ENCODE data around the gene PHKB. TPM values are rescaled to one million over a fixed set of nuclear protein-coding genes. Genes with fewer than 3 reads are reported as not detected.
"Not testable (repeated sequence)": the region's sequence is repeated elsewhere in the genome, so short reads cannot be mapped to it uniquely, and the experiment has no call there.

PHKB gene
- total RNA-seq, 1 donor from 2014 or later: 44.5 TPM

DNA sequence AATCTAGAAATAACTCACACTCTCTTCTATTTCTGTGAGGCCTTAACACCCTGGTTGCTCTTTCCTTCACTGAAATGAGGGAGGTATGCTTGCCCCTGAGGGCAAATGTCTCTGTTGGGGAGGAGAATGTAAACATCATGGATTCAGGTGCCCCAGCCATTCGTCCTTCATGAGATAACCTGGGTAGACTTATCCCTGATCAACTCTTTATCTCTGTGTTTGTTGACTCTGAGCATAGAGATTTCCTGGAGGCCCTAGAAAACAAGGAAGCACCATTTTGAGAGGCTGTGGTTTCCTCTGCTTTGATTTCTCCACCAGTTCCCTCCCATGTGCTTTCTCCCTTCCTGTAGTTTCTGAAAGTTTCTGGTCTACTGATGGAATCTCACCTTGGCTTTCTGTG, 77.3 kb downstream of the PHKB start:
- no peak for DNase-seq (ENCODE audit: low read depth)
- no peak for FAIRE-seq
- Histone ChIP-seq H3K4me3 (ENCODE audit: low read depth, low read length) (no peak overlapping the region), H3K36me3 (ENCODE audit: control insufficient read depth, insufficient read depth, low read length) (no peaks in the 10 kb centered on the region), H3K27me3 (ENCODE audit: control insufficient read depth, insufficient read depth, low read length) (no peaks in the 10 kb centered on the region)
- no peak for TF ChIP-seq CTCF (IDR thresholded peaks at IDR 0.05; ENCODE audit: insufficient read depth, low read length, severe bottlenecking)

DNA sequence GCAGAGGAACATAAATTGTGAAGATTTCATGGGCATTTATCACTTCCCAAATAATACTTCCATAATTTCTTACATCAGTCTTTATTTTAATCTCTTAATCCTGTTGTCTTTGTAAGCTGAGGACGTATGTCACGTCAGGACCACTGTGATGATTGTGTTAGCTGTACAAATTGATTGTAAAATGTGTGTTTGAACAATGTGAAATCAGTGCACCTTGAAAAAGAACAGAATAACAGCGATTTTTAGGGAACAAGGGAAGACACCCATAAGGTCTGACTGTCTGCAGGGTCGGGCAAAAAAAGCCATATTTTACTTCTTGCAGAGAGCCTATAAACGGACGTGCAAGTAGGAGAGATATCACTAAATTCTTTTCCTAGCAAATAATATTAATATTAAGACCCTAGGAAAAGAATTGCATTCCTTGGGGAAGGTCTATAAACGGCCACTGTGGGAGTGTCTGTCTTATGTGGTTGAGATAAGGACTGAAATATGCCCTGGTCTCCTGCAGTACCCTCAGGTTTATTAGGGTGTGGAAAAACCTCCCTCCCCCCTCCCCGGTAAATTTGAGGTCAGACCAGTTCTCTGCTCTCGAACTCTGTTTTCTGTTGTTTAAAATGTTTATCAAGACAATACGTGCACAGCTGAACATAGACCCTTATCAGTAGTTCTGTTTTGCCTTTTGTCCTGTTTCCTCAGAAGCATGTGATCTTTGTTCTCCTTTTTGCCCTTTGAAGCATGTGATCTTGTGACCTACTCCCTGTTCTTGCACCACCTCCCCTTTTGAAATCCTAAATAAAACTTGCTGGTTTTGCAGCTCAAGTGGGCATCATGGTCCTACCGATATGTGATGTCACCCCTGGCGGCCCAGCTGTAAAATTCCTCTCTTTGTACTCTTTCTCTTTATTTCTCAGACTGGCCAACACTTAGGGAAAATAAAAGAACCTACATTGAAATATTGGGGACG, 78.9 kb downstream of the PHKB start:
- not testable (repeated sequence) for H3K27me3 ChIP-seq (ENCODE audit: control insufficient read depth, insufficient read depth, low read length); H3K36me3 ChIP-seq (ENCODE audit: control insufficient read depth, insufficient read depth, low read length); FAIRE-seq; DNase-seq (ENCODE audit: low read depth); H3K4me3 ChIP-seq (ENCODE audit: low read depth, low read length)

GRCh38 chr16:47541135-47541534, 80.0 kb downstream of the PHKB start:
- not testable (repeated sequence) for H3K36me3 ChIP-seq (ENCODE audit: control insufficient read depth, insufficient read depth, low read length); DNase-seq (ENCODE audit: low read depth); H3K4me3 ChIP-seq (ENCODE audit: low read depth, low read length); H3K27me3 ChIP-seq (ENCODE audit: control insufficient read depth, insufficient read depth, low read length); FAIRE-seq

DNA sequence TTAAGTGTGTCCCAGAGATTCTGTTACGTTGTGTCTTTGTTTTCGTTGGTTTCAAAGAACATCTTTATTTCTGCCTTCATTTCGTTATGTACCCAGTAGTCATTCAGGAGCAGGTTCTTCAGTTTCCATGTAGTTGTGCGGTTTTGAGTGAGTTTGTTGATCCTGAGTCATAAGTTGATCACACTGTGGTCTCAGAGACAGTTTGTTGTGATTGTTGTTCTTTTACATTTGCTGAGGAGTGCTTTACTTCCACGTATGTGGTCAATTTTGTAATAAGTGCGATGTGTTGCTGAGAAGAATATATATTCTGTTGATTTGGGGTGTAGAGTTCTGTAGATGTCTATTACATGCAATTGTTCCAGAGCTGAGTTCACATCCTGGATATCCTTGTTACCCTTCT, 83.1 kb downstream of the PHKB start:
- H3K36me3 ChIP-seq (ENCODE audit: control insufficient read depth, insufficient read depth, low read length); FAIRE-seq; H3K4me3 ChIP-seq (ENCODE audit: low read depth, low read length): not testable (repeated sequence)

GRCh38 chr16:47551185-47551584, 90.1 kb downstream of the PHKB start:
- not testable (repeated sequence) for FAIRE-seq; DNase-seq (ENCODE audit: low read depth); H3K27me3 ChIP-seq (ENCODE audit: control insufficient read depth, insufficient read depth, low read length); H3K4me3 ChIP-seq (ENCODE audit: low read depth, low read length); H3K36me3 ChIP-seq (ENCODE audit: control insufficient read depth, insufficient read depth, low read length)

More for the DNA sequence above, 83.1 kb downstream of the PHKB start:
- DNase-seq (ENCODE audit: low read depth); H3K27me3 ChIP-seq (ENCODE audit: control insufficient read depth, insufficient read depth, low read length): not testable (repeated sequence)

- not testable (repeated sequence) for H3K4me3 ChIP-seq (ENCODE audit: low read depth, low read length); H3K36me3 ChIP-seq (ENCODE audit: control insufficient read depth, insufficient read depth, low read length); FAIRE-seq; H3K27me3 ChIP-seq (ENCODE audit: control insufficient read depth, insufficient read depth, low read length); DNase-seq (ENCODE audit: low read depth)
Observed at GRCh38 chr16:47551767-47552166, 90.6 kb downstream of the PHKB start.

DNA sequence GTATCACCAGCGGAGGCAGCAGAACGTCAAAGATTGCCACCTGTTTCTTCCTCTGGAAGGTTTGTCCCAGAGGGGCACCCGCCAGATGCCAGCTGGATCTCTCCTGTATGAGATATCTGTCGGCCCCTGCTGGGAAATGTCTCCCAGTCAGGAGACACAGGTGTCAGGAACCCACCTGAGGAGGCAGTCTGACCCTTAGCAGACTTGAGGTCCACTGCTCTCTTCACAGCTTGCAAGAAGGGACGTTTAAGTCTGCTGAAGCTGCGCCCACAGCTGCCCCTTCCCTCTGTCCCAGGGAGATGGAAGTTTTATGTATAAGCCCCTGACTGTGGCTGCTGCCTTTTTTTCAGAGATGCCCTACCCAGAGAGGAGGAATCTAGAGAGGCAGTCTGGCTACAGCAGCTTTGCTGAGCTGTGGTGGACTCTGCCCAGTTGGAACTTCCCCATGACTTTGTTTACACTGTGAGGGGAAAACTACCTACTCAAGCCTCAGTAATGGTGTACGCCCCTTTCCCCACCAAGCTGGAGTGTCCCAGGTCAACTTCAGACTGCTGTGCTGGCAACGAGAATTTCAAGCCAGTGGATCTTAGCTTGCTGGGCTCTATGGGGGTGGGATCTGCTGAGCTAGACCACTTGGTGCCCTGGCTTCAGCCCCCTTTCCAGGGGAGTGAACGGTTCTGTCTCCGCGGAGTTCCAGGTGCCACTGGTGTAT, 92.9 kb downstream of the PHKB start:
- no peak for TF ChIP-seq CTCF (IDR thresholded peaks at IDR 0.05; ENCODE audit: insufficient read depth, low read length, severe bottlenecking)
- Histone ChIP-seq H3K36me3 (ENCODE audit: control insufficient read depth, insufficient read depth, low read length) (peaks cover 2% of the 10 kb centered on the region), H3K4me3 (ENCODE audit: low read depth, low read length) (no peak overlapping the region), H3K27me3 (ENCODE audit: control insufficient read depth, insufficient read depth, low read length) (no peaks in the 10 kb centered on the region)
- FAIRE-seq (no peak), DNase-seq (ENCODE audit: low read depth) (no peak)

DNA sequence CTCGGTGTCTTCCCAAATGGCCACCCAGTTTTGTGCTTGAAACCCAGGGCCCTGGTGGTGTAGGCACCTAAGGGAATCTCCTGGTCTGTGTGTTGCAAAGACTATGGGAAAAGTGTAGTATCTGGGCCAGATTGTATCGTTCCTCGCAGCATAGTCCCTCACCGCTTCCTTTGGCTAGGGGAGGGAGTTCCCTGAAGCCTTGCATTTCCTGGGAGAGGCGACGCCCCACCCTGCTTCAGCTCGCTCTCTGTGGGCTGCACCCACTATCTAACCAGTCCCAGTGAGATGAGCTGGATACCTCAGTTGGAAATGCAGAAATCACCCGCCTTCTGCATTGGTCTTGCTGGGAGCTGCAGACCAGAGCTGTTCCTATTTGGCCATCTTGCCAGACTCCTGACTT, 93.5 kb downstream of the PHKB start:
- H3K27me3 ChIP-seq (ENCODE audit: control insufficient read depth, insufficient read depth, low read length); H3K36me3 ChIP-seq (ENCODE audit: control insufficient read depth, insufficient read depth, low read length); H3K4me3 ChIP-seq (ENCODE audit: low read depth, low read length); DNase-seq (ENCODE audit: low read depth); FAIRE-seq: not testable (repeated sequence)
